IPS DF 6.9 (cell line): ENCODE data around the gene RAPGEF1.

Source experiments
- DNase-seq: peaks from one replicate; pipeline ENCODE4 v3.0.0-alpha.2; 2013; ENCODE audit warnings: low read depth, low spot score
- H3K27ac ChIP-seq: one replicate; pipeline ENCODE4 v1.5.1; 2013; ENCODE audit warnings: low read length, control low read depth
- H3K27me3 ChIP-seq: 2 replicates; pipeline ENCODE4 v1.6.1; 2013; ENCODE audit warnings: mild to moderate bottlenecking, low read length; ENCODE audit not compliant: control insufficient read depth, insufficient read depth
- H3K36me3 ChIP-seq: 2 replicates; pipeline ENCODE4 v1.6.1; 2013; ENCODE audit warnings: low read length; ENCODE audit not compliant: control insufficient read depth, insufficient read depth
- H3K4me1 ChIP-seq: 2 replicates; pipeline ENCODE4 v1.6.1; 2013; ENCODE audit warnings: low read length; ENCODE audit not compliant: control insufficient read depth, insufficient read depth
- H3K4me3 ChIP-seq: 2 replicates; pipeline ENCODE4 v1.5.1; 2013; ENCODE audit warnings: mild to moderate bottlenecking, low read length
- H3K9me3 ChIP-seq: 2 replicates; pipeline ENCODE4 v1.6.1; 2013; ENCODE audit warnings: low read length, inconsistent platforms; ENCODE audit not compliant: control insufficient read depth, insufficient read depth
- WGBS: extraction: QIAGEN DNeasy Blood & Tissue Kit; methylation state at CpG from one replicate; pipeline ENCODE4 v1.1.7; 2013; ENCODE audit warnings: mixed read lengths, missing lambda C conversion rate; ENCODE audit not compliant: insufficient read length, insufficient coverage; 5-methylcytosine and 5-hydroxymethylcytosine counted together

The RAPGEF1 gene

GRCh38 chr9:131594906-131595665 is 144.8 kb downstream of the RAPGEF1 start:
- Histone ChIP-seq H3K9me3 (no peaks in the 10 kb centered on the region), H3K4me3 (no peak overlapping the region), H3K27ac (no peak overlapping the region), H3K4me1 (no peaks in the 10 kb centered on the region; the same call in 1 of the 2 replicates), H3K36me3 (peaks cover 19% of the 10 kb centered on the region), H3K27me3 (no peaks in the 10 kb centered on the region)
- DNase-seq = no peak
- no CpG with 5 or more reads among the region's 20 CpGs for WGBS

GRCh38 chr9:131593936-131594665 is 145.8 kb downstream of the RAPGEF1 start:
- Histone ChIP-seq H3K36me3 (peaks cover 22% of the 10 kb centered on the region), H3K27me3 (no peaks in the 10 kb centered on the region), H3K9me3 (no peaks in the 10 kb centered on the region), H3K27ac (no peak overlapping the region), H3K4me3 (no peak overlapping the region), H3K4me1 (no peaks in the 10 kb centered on the region; the same call in 1 of the 2 replicates)
- no CpG with 5 or more reads among the region's 21 CpGs for WGBS
- DNase-seq = no peak

- no peaks in the 10 kb centered on the region; the same call in 1 of the 2 replicates for H3K4me1 ChIP-seq
- DNase-seq = no peak
- H3K27me3 ChIP-seq = no peaks in the 10 kb centered on the region
- H3K9me3 ChIP-seq = no peaks in the 10 kb centered on the region
- no peak overlapping the region for H3K27ac ChIP-seq
- no CpG with 5 or more reads among the region's 15 CpGs for WGBS
- no peak overlapping the region for H3K4me3 ChIP-seq
- peaks cover 19% of the 10 kb centered on the region for H3K36me3 ChIP-seq
Measured at GRCh38 chr9:131593091-131593820, 146.6 kb downstream of the RAPGEF1 start.

GRCh38 chr9:131591845-131592208 is 148.0 kb downstream of the RAPGEF1 start:
- Histone ChIP-seq H3K4me1 (no peaks in the 10 kb centered on the region), H3K9me3 (no peaks in the 10 kb centered on the region), H3K27ac (no peak overlapping the region), H3K4me3 (no peak overlapping the region), H3K27me3 (no peaks in the 10 kb centered on the region), H3K36me3 (peaks cover 12% of the 10 kb centered on the region)
- no peak for DNase-seq
- WGBS = no CpG with 5 or more reads among the region's 6 CpGs

- DNase-seq = peak; percentile 45
- H3K9me3 ChIP-seq = no peaks in the 10 kb centered on the region
- no peaks in the 10 kb centered on the region for H3K27me3 ChIP-seq
- H3K4me3 ChIP-seq = no peak overlapping the region
- H3K36me3 ChIP-seq = peaks cover 9% of the 10 kb centered on the region
- WGBS = no CpG with 5 or more reads among the region's 21 CpGs
- no peak overlapping the region for H3K27ac ChIP-seq
- H3K4me1 ChIP-seq = no peaks in the 10 kb centered on the region
Measured at GRCh38 chr9:131590907-131591844, 148.7 kb downstream of the RAPGEF1 start.

GRCh38 chr9:131590449-131590848 is 149.4 kb downstream of the RAPGEF1 start:
- Histone ChIP-seq H3K27me3 (no peaks in the 10 kb centered on the region), H3K9me3 (no peaks in the 10 kb centered on the region), H3K27ac (no peak overlapping the region), H3K4me1 (no peaks in the 10 kb centered on the region), H3K4me3 (no peak overlapping the region), H3K36me3 (peaks cover 3% of the 10 kb centered on the region)
- no CpG with 5 or more reads among the region's 13 CpGs for WGBS
- DNase-seq = no peak

- WGBS = no CpG with 5 or more reads among the region's 14 CpGs
- H3K4me1 ChIP-seq = no peaks in the 10 kb centered on the region
- H3K27me3 ChIP-seq = no peaks in the 10 kb centered on the region
- peaks cover 3% of the 10 kb centered on the region for H3K36me3 ChIP-seq
- H3K9me3 ChIP-seq = no peaks in the 10 kb centered on the region
- H3K27ac ChIP-seq = no peak overlapping the region
- no peak for DNase-seq
- no peak overlapping the region for H3K4me3 ChIP-seq
Measured at GRCh38 chr9:131589993-131590392, 149.9 kb downstream of the RAPGEF1 start.

GRCh38 chr9:131589124-131589711 is 150.7 kb downstream of the RAPGEF1 start:
- no CpG with 5 or more reads among the region's 16 CpGs for WGBS
- no peak for DNase-seq
- Histone ChIP-seq H3K27ac (no peak overlapping the region), H3K9me3 (no peaks in the 10 kb centered on the region), H3K36me3 (peaks cover 5% of the 10 kb centered on the region), H3K4me1 (no peaks in the 10 kb centered on the region), H3K4me3 (no peak overlapping the region), H3K27me3 (no peaks in the 10 kb centered on the region)

GRCh38 chr9:131588396-131588795 is 151.5 kb downstream of the RAPGEF1 start:
- no peaks in the 10 kb centered on the region for H3K27me3 ChIP-seq
- no peaks in the 10 kb centered on the region for H3K4me1 ChIP-seq
- no peak for DNase-seq
- no peak overlapping the region for H3K27ac ChIP-seq
- peaks cover 6% of the 10 kb centered on the region for H3K36me3 ChIP-seq
- H3K4me3 ChIP-seq = no peak overlapping the region
- WGBS = no CpG with 5 or more reads among the region's 9 CpGs
- H3K9me3 ChIP-seq = no peaks in the 10 kb centered on the region
